ENCODE results near the gene ZC3H12D.

DNA sequence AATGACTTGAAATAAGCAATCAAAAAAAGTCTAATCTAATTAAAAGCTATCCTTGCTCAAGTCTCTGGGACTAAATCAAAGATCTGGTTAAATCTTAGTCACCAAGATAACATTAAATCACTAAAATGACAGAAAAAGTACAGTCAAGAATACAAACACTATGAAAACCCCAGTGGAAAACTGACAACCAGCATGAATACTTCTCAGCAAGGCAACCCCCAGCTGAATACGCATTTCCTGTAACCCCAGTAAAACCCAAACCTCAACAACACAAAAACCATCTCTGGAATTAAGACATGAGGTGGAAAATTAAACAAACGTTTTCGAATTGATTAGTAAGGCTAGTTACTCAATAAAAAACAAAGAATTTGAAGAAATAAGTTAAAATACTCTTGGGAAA lies 23.7 kb upstream of the ZC3H12D start:
- TF ChIP-seq, protein P1, sequence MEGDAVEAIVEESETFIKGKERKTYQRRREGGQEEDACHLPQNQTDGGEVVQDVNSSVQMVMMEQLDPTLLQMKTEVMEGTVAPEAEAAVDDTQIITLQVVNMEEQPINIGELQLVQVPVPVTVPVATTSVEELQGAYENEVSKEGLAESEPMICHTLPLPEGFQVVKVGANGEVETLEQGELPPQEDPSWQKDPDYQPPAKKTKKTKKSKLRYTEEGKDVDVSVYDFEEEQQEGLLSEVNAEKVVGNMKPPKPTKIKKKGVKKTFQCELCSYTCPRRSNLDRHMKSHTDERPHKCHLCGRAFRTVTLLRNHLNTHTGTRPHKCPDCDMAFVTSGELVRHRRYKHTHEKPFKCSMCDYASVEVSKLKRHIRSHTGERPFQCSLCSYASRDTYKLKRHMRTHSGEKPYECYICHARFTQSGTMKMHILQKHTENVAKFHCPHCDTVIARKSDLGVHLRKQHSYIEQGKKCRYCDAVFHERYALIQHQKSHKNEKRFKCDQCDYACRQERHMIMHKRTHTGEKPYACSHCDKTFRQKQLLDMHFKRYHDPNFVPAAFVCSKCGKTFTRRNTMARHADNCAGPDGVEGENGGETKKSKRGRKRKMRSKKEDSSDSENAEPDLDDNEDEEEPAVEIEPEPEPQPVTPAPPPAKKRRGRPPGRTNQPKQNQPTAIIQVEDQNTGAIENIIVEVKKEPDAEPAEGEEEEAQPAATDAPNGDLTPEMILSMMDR (IDR thresholded peaks at IDR 0.05; ENCODE audit: borderline replicate concordance, extremely low read depth, low read length, poor library complexity, severe bottlenecking), result no peak
- no peak for TF ChIP-seq EZH2 (IDR thresholded peaks at IDR 0.05; ENCODE audit: borderline replicate concordance, low read depth, low read length, severe bottlenecking)
